Upper lobe of right lung (tissue), 1 donor: ENCODE data around the gene HECTD2. TPM values are rescaled to one million over a fixed set of nuclear protein-coding genes. Genes with fewer than 3 reads are reported as not detected.
A peak's percentile ranks its signal among the peaks of the same experiment; 100 is the strongest.
"Not testable (repeated sequence)": the region's sequence is repeated elsewhere in the genome, so short reads cannot be mapped to it uniquely, and the experiment has no call there.

Experiments used
- ATAC-seq: fragments of 200-7000 bp; cut with Tn5 transposase; one replicate; pipeline ENCODE4 v1.9.1; 2020; ENCODE audit warnings: mild to moderate bottlenecking, moderate library complexity
- DNase-seq: peaks from one replicate; pipeline ENCODE4 v3.0.0-alpha.2; 2020
- H3K27ac ChIP-seq: fragments of 200-600 bp; one replicate; pipeline ENCODE4 v1.8.0; 2022
- H3K27me3 ChIP-seq: fragments of 200-600 bp; one replicate; pipeline ENCODE4 v1.8.0; 2022; ENCODE audit warnings: mild to moderate bottlenecking
- H3K36me3 ChIP-seq: fragments of 200-600 bp; one replicate; pipeline ENCODE4 v1.8.0; 2022
- H3K4me1 ChIP-seq: fragments of 200-600 bp; one replicate; pipeline ENCODE4 v1.8.0; 2022
- H3K4me3 ChIP-seq: fragments of 200-600 bp; one replicate; pipeline ENCODE4 v1.8.0; 2022; ENCODE audit warnings: mild to moderate bottlenecking
- H3K9me3 ChIP-seq: fragments of 200-600 bp; one replicate; pipeline ENCODE4 v1.8.0; 2022
- CTCF ChIP-seq: fragments of 200-600 bp; IDR thresholded peaks from one replicate; pipeline ENCODE4 v1.8.0; 2022; ENCODE audit warnings: antibody characterized with exemption
- intact Hi-C: fragments of 100-400 bp; cut with DNase I; formaldehyde crosslinking; loops from one replicate; pipeline ENCODE4 v1.11.0; 2022
- long read RNA-seq: library from polyadenylated mRNA; unstranded; transcript quantifications from one replicate; pipeline ENCODE4 v2.0.0, GENCODE V29; 2021
- total RNA-seq: library from RNA; stranded (reverse); fragmentation: NEBNext Ultra II Directional; extraction: Animal tissue kit (Norgen Biotek cat#: 25700); gene quantifications from one replicate; pipeline ENCODE4 v1.2.1, GENCODE V29; 2021
- donor health status: DM: no; HTN: yes; CAD: no; lungs with severe emphysema.

The HECTD2 gene, protein sequence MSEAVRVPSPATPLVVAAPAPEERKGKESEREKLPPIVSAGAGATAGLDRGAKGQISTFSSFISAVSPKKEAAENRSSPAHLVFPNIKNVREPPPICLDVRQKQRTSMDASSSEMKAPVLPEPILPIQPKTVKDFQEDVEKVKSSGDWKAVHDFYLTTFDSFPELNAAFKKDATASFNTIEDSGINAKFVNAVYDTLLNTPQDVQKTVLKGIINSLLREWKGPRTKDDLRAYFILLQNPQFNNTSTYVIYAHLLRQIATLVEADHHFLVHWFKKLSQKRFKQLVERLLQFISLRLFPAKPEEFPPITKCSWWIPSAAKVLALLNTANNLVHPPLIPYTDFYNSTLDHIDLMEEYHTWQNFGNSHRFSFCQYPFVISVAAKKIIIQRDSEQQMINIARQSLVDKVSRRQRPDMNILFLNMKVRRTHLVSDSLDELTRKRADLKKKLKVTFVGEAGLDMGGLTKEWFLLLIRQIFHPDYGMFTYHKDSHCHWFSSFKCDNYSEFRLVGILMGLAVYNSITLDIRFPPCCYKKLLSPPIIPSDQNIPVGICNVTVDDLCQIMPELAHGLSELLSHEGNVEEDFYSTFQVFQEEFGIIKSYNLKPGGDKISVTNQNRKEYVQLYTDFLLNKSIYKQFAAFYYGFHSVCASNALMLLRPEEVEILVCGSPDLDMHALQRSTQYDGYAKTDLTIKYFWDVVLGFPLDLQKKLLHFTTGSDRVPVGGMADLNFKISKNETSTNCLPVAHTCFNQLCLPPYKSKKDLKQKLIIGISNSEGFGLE
- total RNA-seq: 14.8 TPM
- long read RNA-seq, partial matches to known transcripts: 2 of 6 reads
- long read RNA-seq, other reads (novel, unspliced or antisense): 2 of 6 reads

GRCh38 chr10:91409869-91410637, at the start of gene HECTD2:
Gene HECTD2, plus strand, starts transcription at chr10:91410344. Its CDS starts 95 bp downstream, at chr10:91410439.
- no peaks in the 10 kb centered on the region for H3K9me3 ChIP-seq
- no peaks in the 10 kb centered on the region for H3K36me3 ChIP-seq
- H3K4me3 ChIP-seq: peak within 1 kb of the TSS; percentile 89
- intact Hi-C loops: no loop called here
- TF ChIP-seq CTCF: peak; percentile 42
- H3K4me1 ChIP-seq: peaks cover 8% of the 10 kb centered on the region
- ATAC-seq: peak; percentile 93
- DNase-seq: peak; percentile 93
- no peaks in the 10 kb centered on the region for H3K27me3 ChIP-seq
- H3K27ac ChIP-seq: peak within 1 kb of the TSS; percentile 100

DNA sequence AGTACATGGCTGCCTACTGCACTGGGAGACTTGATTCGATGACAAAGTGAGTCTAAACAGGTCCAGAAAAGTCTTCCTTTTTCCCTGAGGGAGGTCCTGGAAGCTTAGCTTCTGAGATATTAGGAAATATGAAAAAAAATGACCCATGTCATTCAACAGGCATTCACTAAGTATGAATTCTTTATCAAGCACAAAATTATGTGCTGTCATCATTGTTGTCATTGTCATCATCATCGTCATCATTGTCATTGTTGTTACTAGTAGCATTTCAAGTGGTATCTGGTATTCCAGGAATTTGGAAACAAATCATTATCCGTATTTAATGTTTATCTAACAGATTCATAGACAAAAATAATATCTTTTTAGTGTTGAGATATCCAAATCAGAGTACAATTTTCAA, 49.7 kb upstream of the HECTD2 start:
- TF ChIP-seq CTCF: no peak
- ATAC-seq: no peak
- intact Hi-C loops: no loop called here

DNA sequence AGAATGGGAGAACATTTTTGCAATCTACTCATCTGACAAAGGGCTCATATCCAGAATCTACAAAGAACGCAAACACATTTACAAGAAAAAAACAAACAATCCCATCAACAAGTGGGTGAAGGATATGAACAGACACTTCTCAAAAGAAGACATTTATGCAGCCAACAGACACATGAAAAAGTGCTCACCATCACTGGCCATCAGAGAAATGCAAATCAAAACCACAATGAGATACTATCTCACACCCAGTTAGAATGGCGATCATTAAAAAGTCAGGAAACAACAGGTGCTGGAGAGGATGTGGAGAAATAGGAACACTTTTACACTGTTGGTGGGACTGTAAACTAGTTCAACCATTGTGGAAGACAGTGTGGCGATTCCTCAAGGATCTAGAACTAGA, 44.6 kb upstream of the HECTD2 start:
- H3K27ac ChIP-seq, H3K36me3 ChIP-seq, ATAC-seq, H3K9me3 ChIP-seq, H3K27me3 ChIP-seq, intact Hi-C loops, DNase-seq, H3K4me3 ChIP-seq, H3K4me1 ChIP-seq: not testable (repeated sequence)

More for the DNA sequence above, 49.7 kb upstream of the HECTD2 start:
- Histone ChIP-seq H3K27ac (no peak overlapping the region), H3K4me1 (no peaks in the 10 kb centered on the region), H3K9me3 (no peaks in the 10 kb centered on the region), H3K27me3 (no peaks in the 10 kb centered on the region), H3K36me3 (no peaks in the 10 kb centered on the region), H3K4me3 (no peak overlapping the region)
- DNase-seq: no peak

DNA sequence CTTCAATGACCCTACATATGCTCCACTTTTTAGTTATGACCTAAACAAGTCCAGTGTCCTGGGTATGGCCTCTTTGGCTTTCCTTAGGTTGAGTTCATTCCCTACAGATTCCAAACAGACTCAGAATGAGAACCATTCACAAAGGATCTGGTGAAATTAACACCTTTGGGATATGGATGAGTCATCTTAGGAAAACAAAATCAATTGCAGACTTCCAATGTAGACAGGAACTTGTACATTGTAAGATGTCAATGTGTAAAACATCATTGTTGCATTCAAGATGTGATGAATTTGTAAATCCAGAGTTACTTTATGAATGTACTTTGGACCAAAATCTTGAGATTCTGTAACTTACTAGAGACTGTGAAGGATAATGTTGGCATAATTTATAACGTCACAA, 43.4 kb upstream of the HECTD2 start:
- no peak for TF ChIP-seq CTCF
- H3K4me3 ChIP-seq: no peak overlapping the region
- no peak overlapping the region for H3K27ac ChIP-seq
- H3K27me3 ChIP-seq: no peaks in the 10 kb centered on the region
- H3K9me3 ChIP-seq: no peaks in the 10 kb centered on the region
- H3K4me1 ChIP-seq: no peaks in the 10 kb centered on the region
- intact Hi-C loops: no loop called here
- DNase-seq: no peak
- no peaks in the 10 kb centered on the region for H3K36me3 ChIP-seq
- no peak for ATAC-seq

- H3K27me3 ChIP-seq: no peaks in the 10 kb centered on the region
- no peak overlapping the region for H3K27ac ChIP-seq
- no peaks in the 10 kb centered on the region for H3K9me3 ChIP-seq
- DNase-seq (no peak), ATAC-seq (no peak)
- H3K4me3 ChIP-seq: no peak overlapping the region
- H3K36me3 ChIP-seq: no peaks in the 10 kb centered on the region
- no peaks in the 10 kb centered on the region for H3K4me1 ChIP-seq
- no peak for TF ChIP-seq CTCF
- intact Hi-C loops: no loop called here
Measured at GRCh38 chr10:91367127-91367531, 43.0 kb upstream of the HECTD2 start.
